Activated T-cell treated with anti-CD3 and anti-CD28 coated beads, Interleukin-2, amount 50 U/mL, for 1 hour (primary cell): ENCODE measurements around the gene CROCC2.
A peak's percentile ranks its signal among the peaks of the same experiment; 100 is the strongest.

Source experiments
- DNase-seq: peaks from one replicate; pipeline ENCODE4 v3.0.0-alpha.2; 2020

The CROCC2 gene

GRCh38 chr2:241003830-241004564 is 97.9 kb downstream of the CROCC2 start:
- DNase-seq: peak; percentile 15

GRCh38 chr2:241005569-241005968 is 99.4 kb downstream of the CROCC2 start:
- DNase-seq: no peak

DNA sequence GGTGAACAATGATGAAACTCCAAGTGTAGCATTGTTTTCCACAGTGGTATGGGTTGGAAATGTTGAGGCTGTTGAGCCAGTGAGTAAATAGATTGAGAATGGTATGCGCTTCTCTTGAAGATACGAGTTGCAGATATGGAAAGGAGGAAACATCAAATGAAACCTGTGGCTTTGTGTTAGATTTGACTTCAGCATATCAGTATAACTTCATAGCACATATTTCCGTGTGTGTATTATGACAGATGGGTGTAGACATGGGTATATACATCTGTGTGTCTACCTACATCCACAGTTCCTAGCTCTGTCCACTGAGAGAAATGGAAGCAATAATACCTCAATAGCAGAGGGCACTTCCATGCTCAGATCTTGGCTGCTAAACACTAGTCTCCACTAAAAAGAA is 100.3 kb downstream of the CROCC2 start:
- DNase-seq: no peak

DNA sequence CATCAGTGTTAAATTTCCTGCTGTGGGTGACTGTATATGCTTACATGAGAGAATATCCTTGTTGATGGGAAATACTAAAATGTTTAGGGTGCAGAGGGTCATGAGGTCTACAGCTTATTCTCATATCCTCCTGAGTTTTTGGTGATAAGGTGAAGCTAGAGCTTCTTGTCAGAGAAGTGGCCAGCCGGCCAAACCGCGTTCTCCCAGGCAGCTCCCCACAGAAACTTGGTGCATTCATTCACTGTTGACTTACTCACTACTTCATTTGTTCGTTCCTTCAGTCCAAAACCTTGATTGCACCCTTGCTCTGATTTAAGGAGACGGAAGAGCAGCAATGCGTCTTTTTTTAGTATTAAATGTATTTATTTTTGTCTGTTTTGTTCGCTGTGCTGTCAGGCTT is 101.0 kb downstream of the CROCC2 start:
- no peak for DNase-seq

GRCh38 chr2:241007880-241008710 is 102.0 kb downstream of the CROCC2 start:
- DNase-seq: peak; percentile 16

DNA sequence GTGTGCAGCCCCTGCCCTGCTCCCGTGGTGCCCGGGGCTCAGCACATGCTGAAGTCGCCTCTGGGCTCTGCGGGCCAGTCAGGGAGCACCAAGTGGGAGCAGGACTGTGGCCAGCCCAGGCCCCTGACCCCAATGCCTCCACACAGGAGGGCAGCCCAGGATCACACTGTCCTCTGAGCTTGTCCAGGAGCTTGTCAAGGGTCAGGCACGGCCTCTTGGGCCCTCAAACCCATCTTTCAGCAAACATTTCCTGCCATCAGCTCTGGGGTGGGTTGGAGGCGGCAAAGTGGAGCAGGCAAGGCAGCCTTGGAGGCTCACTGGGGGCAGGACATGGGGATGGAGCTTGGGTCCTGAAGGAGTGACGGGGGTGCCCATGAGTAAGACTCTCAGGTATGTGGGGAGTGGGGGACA is 102.6 kb downstream of the CROCC2 start:
- DNase-seq: peak; percentile 17

GRCh38 chr2:241009191-241009590 is 103.1 kb downstream of the CROCC2 start:
- no peak for DNase-seq

GRCh38 chr2:241009601-241010530 is 103.7 kb downstream of the CROCC2 start:
- DNase-seq: peak; percentile 61

GRCh38 chr2:241010531-241011295 is 104.6 kb downstream of the CROCC2 start:
- peak; percentile 34 for DNase-seq

DNA sequence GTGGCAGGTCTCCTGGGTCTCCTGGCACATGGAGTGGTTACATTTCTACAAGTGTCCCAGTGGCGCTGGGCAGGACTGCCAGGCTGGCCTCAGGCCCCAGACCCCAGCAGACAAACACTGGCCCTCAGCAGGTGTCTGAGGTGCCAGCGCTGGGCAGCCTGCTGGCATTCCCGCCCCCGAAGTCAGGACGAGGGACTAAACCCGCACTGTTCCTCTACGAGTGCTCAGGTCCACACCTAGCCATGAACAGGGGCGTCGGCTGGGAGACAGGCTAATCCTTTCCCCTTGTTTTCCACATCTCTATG is 105.1 kb downstream of the CROCC2 start:
- peak; percentile 19 for DNase-seq

- DNase-seq: peak; percentile 58
Observed at GRCh38 chr2:241011751-241012510, 105.8 kb downstream of the CROCC2 start.

DNA sequence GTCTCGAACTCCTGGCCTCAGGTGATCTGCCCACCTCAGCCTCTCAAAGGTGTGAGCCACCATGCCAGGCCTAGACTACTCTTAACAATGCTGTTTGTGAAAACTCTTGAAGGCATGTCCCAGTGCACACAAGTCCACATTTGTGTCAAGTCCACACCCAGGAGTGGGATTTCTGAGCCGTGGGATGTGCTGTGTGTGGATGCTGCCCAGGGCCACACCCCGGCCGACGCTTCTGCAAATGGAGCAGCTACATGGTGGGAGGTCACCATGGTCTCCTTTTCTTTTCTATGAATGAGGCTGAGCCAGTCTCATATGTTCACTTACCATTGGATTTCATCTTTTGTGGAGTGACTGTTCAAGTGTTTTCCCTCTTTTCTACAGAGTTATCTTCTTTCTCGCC is 108.1 kb downstream of the CROCC2 start:
- no peak for DNase-seq

GRCh38 chr2:241014764-241015163 is 108.6 kb downstream of the CROCC2 start:
- no peak for DNase-seq

DNA sequence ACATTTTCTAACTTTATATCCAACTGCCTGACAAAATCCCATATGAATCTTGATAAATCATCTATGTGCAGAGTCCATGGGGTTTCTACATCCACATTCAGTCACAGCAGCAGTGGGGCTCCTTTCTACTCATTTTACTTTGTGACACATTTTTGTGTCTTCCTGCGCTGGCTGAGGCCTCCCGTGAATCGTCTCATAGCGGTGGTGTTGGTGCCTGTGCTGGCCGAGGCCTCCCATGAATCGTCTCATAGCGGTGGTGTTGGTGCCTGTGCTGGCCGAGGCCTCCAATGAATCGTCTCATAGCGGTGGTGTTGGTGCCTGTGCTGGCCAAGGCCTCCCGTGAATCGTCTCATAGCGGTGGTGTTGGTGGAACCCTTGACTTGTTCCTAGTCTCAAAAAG is 109.3 kb downstream of the CROCC2 start:
- no peak for DNase-seq

DNA sequence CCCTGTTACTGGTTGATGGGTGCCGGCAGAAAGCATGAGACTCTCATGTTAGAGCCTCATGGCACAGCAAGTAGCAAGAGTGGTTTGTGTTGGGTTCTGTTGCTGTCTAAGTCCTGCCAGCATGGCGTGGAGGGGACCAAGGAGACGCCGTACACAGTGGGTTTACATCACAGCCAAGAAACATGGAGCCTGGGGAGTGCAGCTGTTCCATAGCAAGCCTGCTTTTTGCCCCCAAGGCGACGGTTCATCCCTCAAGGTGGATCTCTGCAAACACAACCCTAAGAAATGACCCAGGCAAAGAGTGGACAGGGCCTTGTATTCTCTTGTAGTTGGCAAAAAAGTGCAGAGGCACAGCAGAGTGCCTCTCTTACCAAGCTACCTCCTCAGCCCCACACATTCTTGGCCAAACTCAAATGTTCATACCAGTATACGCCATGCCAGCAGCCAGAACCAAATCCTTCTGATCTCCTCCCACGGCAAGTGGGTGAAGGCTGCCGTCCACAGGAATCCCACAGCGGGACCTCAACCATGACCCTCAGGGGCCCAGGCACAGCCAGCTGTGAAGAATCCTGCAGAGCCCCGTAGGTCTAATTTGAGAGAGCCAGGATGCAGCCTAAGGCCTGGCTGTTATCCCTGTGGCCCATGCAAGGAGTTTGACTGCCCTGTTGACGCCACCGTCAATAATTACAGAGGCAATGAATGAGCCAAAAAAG is 111.2 kb downstream of the CROCC2 start:
- no peak for DNase-seq

DNA sequence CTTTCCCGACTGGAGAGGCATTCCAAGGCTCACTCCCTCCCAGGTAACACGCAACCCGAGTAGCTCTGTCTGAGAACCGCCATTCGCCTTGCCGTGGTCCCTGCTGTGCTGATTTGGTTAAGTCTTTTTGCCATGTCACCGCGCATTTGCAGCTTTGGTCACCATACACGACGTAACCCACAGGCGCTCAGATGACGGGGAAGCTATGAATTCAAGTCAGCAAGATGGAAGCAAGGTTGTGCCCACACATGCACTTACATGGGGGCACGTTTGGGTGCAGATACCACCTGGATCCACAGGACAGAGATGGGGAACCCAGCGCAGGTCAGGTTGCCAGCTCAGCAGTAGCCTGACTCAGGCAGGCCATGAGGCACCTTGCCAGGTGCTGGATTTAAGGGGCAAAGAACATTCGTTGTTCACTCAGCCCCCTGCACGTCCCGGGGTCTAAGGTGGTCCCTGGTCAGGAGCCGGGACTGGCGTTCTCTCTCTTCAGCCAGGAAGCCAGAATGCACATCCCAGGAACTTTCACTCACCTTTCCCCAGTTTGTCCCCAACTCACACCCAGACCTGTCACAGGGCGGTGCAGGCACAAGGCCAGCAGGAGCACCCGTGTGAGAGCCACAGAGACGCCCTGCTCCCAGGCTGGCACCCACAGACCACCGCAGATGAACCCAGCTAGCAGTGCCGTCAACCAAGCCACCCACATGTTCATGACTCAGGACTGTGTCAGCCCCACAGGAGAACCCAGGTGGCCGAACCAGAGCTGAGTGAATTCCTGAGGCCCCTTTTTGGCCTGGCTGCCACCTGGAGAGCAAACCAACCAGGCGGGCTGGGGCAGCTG is 112.1 kb downstream of the CROCC2 start:
- no peak for DNase-seq

DNA sequence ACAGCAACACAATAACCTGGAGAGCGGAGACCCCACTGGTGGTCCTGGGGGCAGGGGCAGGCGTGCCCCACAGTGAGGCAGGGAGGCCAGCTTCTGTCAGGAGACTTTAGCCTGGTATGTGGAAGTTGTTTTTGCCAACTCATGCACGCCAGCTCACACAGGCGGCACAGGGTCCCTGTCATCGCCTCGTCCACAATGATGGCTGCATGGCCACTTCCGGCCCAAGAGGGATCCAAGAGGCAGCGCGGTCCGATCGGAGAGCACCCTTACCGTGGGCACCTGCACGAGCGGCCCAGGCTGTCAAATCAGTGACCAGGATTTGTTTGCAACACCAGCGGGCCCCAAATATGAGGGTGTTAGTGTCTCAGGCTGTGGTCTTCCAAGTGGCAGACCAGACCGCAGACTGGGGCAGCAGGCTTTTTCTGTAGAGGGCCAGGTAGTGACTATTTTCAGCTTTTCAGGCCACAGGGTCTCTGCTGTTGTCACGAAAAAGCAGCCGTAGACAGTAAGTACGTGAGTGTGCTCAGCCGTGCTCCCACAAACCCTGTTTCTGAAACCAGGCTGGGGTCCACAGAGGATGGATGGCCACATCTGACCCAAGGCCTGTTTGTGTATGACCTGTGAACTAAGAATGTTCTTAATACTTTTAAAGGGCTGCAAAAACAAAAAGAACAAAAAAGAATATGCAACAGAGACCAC is 113.5 kb downstream of the CROCC2 start:
- DNase-seq: no peak

GRCh38 chr2:241020201-241020600 is 114.1 kb downstream of the CROCC2 start:
- no peak for DNase-seq

DNA sequence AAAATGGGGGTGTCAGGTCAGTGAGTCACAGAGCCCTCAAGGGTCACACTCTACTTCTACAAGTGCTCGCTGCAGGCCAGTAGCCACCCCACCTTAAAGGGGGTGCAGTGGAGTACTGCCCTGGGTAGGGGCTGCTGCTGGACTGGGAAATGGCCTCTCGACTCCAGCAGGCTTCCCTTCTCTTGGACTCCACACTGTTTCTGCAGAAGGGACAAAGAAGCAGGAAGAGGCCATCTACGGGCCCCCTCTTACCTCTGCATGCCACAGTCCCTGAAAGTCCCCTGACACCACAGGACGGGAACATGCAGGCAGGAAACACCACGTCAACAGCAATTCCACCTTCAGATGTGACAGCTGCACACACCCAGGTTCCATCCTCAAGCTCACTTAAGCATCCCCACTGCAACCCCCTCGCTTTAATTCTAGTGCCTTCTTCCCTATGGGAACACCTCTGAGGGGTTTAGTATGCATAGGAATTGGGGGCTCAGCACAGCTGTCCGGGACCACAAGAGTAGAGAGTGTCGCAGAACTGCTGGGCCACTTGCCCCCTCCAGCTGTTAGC is 114.6 kb downstream of the CROCC2 start:
- no peak for DNase-seq
